RWPE1 (cell line): ENCODE data around the gene TEX22.

Source experiments
- CTCF ChIA-PET: fragments of 350-600 bp; sonication (Branson Sonifier 250); formaldehyde crosslinking; extraction: SDS; loops from one replicate; lab custom pipeline; 2021; lab: Yijun Ruan, JAX
- POLR2A ChIA-PET: fragments of 400-600 bp; formaldehyde crosslinking; extraction: SDS; loops from one replicate; lab custom pipeline; 2020; ENCODE audit warnings: antibody characterized with exemption; ENCODE audit not compliant: low non-redundant PET; lab: Yijun Ruan, JAX
- DNase-seq: peaks from one replicate; pipeline ENCODE4 v3.0.0; 2012; ENCODE audit warnings: low spot score
- H3K27ac ChIP-seq: fragments of 450-650 bp; 2 replicates; pipeline ENCODE4 v1.5.1; 2017
- TF ChIP-seq, protein P1 (sequence below): fragments of 450-650 bp; conservative IDR thresholded peaks from 2 replicates; pipeline ENCODE4 v1.5.1; 2017; ENCODE audit warnings: low read depth, mild to moderate bottlenecking

TEX22 gene

DNA sequence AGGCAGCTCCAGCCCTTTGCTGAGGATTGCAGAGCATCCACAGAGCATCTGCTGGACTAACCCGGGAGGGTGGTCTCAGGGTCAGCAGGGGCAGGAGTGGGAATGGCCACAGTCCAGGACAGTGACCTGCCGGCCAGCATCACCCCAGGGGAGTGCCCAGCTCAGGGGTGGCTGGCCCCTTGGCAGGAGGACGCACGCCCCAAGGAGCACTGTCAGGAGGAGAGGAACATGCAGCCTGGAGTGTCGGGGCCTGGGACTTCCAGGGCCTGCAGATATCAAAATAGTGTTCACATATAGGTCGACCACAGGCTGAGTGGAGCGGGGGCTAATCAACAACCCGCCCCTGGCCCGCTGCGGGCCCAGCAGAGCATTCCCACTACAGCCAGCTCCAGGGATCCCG, 33.2 kb upstream of the TEX22 start:
- CTCF ChIA-PET: interaction anchor here (0.5 kb wide), 1 partner anchor 145 kb away, joined by 3 read pairs; no protein-coding TSS in a partner anchor
- no peak for DNase-seq
- no peak overlapping the region for H3K27ac ChIP-seq
- POLR2A ChIA-PET: no interaction called here
- TF ChIP-seq, protein P1, sequence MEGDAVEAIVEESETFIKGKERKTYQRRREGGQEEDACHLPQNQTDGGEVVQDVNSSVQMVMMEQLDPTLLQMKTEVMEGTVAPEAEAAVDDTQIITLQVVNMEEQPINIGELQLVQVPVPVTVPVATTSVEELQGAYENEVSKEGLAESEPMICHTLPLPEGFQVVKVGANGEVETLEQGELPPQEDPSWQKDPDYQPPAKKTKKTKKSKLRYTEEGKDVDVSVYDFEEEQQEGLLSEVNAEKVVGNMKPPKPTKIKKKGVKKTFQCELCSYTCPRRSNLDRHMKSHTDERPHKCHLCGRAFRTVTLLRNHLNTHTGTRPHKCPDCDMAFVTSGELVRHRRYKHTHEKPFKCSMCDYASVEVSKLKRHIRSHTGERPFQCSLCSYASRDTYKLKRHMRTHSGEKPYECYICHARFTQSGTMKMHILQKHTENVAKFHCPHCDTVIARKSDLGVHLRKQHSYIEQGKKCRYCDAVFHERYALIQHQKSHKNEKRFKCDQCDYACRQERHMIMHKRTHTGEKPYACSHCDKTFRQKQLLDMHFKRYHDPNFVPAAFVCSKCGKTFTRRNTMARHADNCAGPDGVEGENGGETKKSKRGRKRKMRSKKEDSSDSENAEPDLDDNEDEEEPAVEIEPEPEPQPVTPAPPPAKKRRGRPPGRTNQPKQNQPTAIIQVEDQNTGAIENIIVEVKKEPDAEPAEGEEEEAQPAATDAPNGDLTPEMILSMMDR: no peak

DNA sequence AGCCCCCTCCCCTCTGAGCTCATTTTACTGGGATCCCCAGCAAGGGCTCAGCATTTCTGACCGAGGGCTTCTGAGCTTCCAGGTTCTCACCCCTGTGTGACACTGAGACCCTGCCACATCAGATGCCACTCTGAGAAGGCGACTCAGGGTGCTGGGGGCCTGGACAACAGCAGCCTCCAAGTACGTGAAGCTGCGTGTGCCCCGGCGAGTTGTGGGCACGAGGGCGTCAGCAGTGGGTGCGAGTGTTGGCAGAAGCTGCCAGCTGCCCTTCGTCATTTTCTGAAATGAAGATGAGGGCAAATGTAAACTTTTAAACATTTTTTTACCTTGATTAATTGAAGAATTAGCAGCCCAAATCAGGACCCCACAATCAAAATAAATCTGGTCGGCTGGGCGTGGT, 32.7 kb upstream of the TEX22 start:
- no peak for DNase-seq
- CTCF ChIA-PET: interaction anchor here (0.5 to 0.6 kb wide), 2 partner anchors 26 to 145 kb away, joined by 3 to 4 read pairs; no protein-coding TSS in a partner anchor
- POLR2A ChIA-PET: no interaction called here
- TF ChIP-seq, protein P1: no peak
- H3K27ac ChIP-seq: no peak overlapping the region

DNA sequence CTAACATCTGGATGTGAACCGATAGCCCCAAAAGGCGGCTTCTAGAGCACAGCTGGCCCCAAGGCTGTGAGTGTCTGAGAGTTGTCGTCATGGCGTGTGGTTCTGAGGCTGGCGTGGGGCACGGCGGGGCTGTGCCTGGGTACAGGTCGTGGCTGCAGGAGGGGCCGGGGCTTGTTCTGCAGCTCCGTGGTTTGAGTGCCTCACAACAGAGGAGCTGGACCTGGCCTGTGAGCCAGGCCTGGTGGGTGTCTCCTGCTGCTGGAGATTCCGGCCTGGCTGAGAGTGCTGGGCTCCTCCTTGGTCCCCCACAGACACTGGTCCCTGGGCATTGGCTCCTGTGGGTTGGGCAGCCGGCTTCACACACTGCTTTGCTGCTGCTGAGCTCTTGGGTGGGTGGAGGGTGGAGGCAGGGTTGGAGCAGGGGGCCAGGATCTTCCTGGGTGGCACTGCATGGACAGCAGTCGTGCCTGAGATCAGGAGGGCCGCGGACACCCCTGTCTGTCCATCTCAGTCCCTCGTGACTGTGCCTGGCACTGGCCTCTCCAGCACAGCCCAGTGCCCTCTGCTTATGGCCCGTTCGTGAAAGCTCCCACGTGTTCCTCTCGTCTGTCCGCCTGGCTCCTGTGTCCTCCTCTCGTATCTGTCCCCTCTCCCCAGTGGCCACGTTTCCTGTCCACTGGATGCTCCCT, 31.8 kb upstream of the TEX22 start:
- POLR2A ChIA-PET: no interaction called here
- CTCF ChIA-PET: interaction anchor here (0.6 kb wide), 2 partner anchors 24 to 69 kb away, joined by 5 to 6 read pairs; no protein-coding TSS in a partner anchor
- DNase-seq: no peak
- TF ChIP-seq, protein P1: no peak
- no peak overlapping the region for H3K27ac ChIP-seq

DNA sequence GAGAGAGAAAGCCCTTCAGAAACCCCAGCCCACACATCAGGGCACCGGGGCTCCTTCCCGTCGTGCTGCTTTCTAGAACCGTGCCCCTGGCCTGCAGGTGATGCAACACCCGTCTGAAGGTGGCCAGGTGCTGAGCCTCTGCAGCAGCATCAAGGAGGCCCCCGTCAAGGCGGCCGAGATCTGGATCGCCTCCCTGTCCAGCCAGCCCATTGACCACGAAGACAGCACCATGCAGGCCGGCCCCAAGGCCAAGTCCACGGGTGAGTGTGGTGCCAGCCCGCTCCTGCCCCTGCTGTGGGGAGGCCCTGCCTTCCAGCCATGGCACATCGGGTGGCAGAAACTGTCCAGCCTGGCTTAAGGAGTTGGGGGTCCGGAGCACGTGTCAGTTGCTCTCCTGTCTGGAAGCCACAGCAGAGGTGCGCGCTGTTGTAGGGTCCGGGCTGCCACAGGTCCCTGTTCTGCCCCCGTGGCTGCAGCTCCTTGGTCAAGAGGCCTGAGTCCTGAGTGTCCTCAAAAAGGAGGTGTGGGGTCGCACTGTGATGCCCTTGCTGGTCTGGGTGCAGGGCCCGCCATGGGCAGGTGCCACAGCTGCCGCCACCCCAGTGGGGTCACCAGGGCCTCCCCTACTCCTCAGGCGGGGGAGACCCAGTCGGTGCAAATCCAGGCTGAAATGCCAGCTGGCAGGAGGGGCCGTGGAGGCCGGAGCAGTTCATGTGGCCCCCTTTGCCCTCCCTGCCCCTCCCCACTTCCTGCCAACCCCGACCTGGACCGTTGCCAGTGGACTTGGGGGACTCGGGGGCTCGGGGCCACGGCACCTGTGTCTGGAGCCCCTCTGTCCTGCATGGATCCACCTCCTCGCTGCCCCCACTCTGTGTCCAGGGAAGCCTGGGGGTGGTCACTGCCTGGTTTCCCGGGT, 31.0 kb upstream of the TEX22 start:
- CTCF ChIA-PET: no interaction called here

DNA sequence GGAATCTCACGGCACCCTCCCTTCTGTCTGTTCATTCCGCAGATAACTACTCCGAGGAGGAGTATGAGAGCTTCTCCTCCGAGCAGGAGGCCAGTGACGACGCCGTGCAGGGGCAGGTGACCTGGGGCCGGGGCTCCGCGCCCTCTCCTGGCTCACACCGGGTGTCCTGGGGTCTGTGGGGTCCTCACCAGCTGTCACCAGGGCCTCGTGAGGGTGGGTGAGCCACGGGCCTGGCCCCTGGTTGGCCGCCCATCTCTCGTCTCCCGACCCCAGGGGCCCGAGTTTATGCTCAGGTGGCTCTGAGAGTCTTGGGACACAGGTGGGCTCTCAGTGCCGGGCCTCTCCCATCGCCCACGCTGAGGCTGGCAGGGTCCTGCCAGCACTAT, 30.3 kb upstream of the TEX22 start:
- TF ChIP-seq, protein P1: no peak
- no peak for DNase-seq
- ChIA-PET POLR2A (no interaction called here), CTCF (no interaction called here)
- no peak overlapping the region for H3K27ac ChIP-seq

More for the DNA sequence above, 31.0 kb upstream of the TEX22 start:
- no peak overlapping the region for H3K27ac ChIP-seq
- no peak for DNase-seq
- POLR2A ChIA-PET: no interaction called here
- TF ChIP-seq, protein P1: no peak

DNA sequence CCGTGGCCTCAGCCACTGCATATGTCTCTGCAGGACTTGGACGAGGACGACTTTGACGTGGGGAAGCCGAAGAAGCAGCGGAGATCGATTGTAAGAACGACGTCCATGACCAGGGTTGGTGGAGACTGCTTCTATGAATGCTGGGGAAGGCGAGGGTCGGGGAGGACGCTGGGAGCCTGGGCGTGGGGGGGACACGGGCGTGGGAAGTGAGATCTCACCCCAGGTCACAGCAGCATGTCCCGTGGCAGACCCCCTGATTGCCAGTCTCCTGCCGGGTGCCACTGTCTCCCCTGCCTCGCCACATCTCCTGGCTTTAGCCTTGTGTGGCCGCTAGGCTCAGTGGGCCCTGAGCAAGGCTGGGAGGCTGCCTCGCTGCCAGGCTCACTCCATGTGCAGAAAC, 29.9 kb upstream of the TEX22 start:
- DNase-seq: no peak
- H3K27ac ChIP-seq: no peak overlapping the region
- ChIA-PET CTCF (interaction anchor here (0.6 to 0.7 kb wide), 2 partner anchors 121 to 123 kb away, joined by 3 to 4 read pairs; no protein-coding TSS in a partner anchor), POLR2A (no interaction called here)
- TF ChIP-seq, protein P1: no peak
